Tibial nerve (tissue), 4 donors: ENCODE measurements around the gene PEMT. TPM values are rescaled to one million over a fixed set of nuclear protein-coding genes. Genes with fewer than 3 reads are reported as not detected.
A peak's percentile ranks its signal among the peaks of the same experiment; 100 is the strongest.

Source experiments
- DNase-seq, 2 donors: peaks; one replicate each; pipeline ENCODE4 v3.0.0-alpha.2; 2019; ENCODE audit warnings: low spot score in 2 of 2
- H3K27ac ChIP-seq, 4 donors: fragments of 200-600 bp; sonication (generic) in 3 of 4; one replicate each; pipeline ENCODE4 v1.5.1; 2017 to 2019; ENCODE audit warnings: mild to moderate bottlenecking in 1 of 4
- H3K27me3 ChIP-seq, 2 donors: fragments of 200-600 bp; sonication (generic) in 1 of 2; one replicate each; pipeline versions ENCODE4 v1.5.1 to v1.6.0; 2017 to 2019
- H3K36me3 ChIP-seq, 3 donors: fragments of 200-600 bp; sonication (generic); one replicate each; pipeline ENCODE4 v1.5.1; 2018 to 2019
- H3K4me1 ChIP-seq, 4 donors: fragments of 200-600 bp; sonication (generic) in 3 of 4; one replicate each; pipeline ENCODE4 v1.5.1; 2017 to 2019
- H3K4me3 ChIP-seq, 4 donors: fragments of 200-600 bp; sonication (generic) in 3 of 4; one replicate each; pipeline ENCODE4 v1.5.1; 2017 to 2019; ENCODE audit warnings: mild to moderate bottlenecking in 1 of 4, moderate library complexity in 1 of 4
- H3K9me3 ChIP-seq, 4 donors: fragments of 200-600 bp; sonication (generic) in 3 of 4; one replicate each; pipeline ENCODE4 v1.5.1; 2017 to 2019
- EP300 ChIP-seq, 2 donors: sonication (generic); formaldehyde crosslinking; IDR thresholded peaks; one replicate each; pipeline ENCODE4 v1.6.1; 2017; ENCODE audit warnings: antibody characterized with exemption in 2 of 2, mild to moderate bottlenecking in 1 of 2
- POLR2A ChIP-seq, 2 donors: fragments of 450-650 bp; IDR thresholded peaks; one replicate each; pipeline ENCODE4 v1.6.1; 2017; ENCODE audit warnings: antibody characterized with exemption in 2 of 2, mild to moderate bottlenecking in 2 of 2, moderate library complexity in 2 of 2
- WGBS, 2 donors: methylation state at CpG; one replicate each; pipeline ENCODE4 v1.1.5; 2018; 5-methylcytosine and 5-hydroxymethylcytosine counted together
- total RNA-seq, 4 donors: library from RNA; depleted of rRNA; stranded (reverse); fragments of >200 nt; gene quantifications; one replicate each; pipeline ENCODE4 v1.1.0, GENCODE V29; 2016
- TF ChIP-seq, protein P1 (sequence below), 5 experiments: fragments of 200-600 bp in 3 of 5; fragments of 450-650 bp in 2 of 5; sonication (generic) in 3 of 5; IDR thresholded peaks; one replicate each; pipeline ENCODE4 v1.5.1; 2016 to 2019; ENCODE audit warnings: antibody characterized with exemption in 5 of 5, mild to moderate bottlenecking in 3 of 5, moderate library complexity in 2 of 5

The PEMT gene
- total RNA-seq, 4 donors from 2014 or later: 29.5 to 80.8 (median 58.8) TPM

DNA sequence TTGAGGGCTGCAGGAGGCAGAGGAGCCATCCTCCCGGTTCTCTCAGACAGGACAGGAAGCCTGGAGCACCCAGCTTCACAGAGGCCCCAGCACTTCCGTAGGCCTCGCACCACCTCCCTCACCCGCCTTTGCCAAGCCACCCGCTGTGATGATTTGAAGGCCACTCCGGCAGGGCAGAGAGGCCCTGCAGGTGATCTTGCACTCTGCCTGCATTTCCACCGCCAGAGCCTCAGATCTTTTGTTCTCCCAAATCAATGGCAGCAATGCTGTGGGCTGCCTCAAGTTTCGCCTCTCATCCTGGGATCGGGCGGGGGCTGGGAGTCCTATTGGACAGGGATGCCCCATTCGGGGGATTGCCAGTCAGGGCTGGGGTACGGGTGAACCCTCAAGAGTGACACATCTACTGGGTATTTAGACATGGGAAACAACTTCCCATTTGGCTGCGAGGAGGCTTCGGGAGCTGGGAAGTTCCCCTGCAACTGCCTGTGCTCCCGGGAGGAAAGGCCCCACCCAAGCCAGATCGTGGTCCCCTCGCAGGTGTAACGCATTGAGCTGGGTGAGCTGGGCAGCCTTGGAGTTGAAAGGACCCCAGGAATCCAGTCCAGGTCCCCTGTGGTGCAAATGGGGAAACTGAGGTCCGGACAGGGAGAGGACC lies 34.8 kb upstream of the PEMT start:
- TF ChIP-seq EP300 (IDR thresholded peaks at IDR 0.05) (no peak), POLR2A (IDR thresholded peaks at IDR 0.05) (no peak)
- TF ChIP-seq, protein P1, sequence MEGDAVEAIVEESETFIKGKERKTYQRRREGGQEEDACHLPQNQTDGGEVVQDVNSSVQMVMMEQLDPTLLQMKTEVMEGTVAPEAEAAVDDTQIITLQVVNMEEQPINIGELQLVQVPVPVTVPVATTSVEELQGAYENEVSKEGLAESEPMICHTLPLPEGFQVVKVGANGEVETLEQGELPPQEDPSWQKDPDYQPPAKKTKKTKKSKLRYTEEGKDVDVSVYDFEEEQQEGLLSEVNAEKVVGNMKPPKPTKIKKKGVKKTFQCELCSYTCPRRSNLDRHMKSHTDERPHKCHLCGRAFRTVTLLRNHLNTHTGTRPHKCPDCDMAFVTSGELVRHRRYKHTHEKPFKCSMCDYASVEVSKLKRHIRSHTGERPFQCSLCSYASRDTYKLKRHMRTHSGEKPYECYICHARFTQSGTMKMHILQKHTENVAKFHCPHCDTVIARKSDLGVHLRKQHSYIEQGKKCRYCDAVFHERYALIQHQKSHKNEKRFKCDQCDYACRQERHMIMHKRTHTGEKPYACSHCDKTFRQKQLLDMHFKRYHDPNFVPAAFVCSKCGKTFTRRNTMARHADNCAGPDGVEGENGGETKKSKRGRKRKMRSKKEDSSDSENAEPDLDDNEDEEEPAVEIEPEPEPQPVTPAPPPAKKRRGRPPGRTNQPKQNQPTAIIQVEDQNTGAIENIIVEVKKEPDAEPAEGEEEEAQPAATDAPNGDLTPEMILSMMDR (IDR thresholded peaks at IDR 0.05): no peak
- no peak for DNase-seq
- H3K9me3 ChIP-seq: no peaks in the 10 kb centered on the region
- no peaks in the 10 kb centered on the region for H3K4me1 ChIP-seq
- H3K36me3 ChIP-seq: no peaks in the 10 kb centered on the region
- no peak overlapping the region for H3K4me3 ChIP-seq
- H3K27ac ChIP-seq: no peak overlapping the region
- WGBS, 2 donors: 63 to 65% methylated on average over 18 to 19 of the region's 19 CpGs
- H3K27me3 ChIP-seq: no peaks in the 10 kb centered on the region

- no peak overlapping the region for H3K27ac ChIP-seq
- no peaks in the 10 kb centered on the region for H3K9me3 ChIP-seq
- H3K4me1 ChIP-seq: no peaks in the 10 kb centered on the region
- no peaks in the 10 kb centered on the region for H3K27me3 ChIP-seq
- no peak overlapping the region for H3K4me3 ChIP-seq
- TF ChIP-seq POLR2A (IDR thresholded peaks at IDR 0.05): no peak
- no peak for TF ChIP-seq EP300 (IDR thresholded peaks at IDR 0.05)
- TF ChIP-seq, protein P1 (IDR thresholded peaks at IDR 0.05): no peak
- WGBS, 2 donors: 44 to 55% methylated on average over 9 of the region's 9 CpGs
- no peaks in the 10 kb centered on the region for H3K36me3 ChIP-seq
- DNase-seq: no peak
These were observed 33.2 kb upstream of the PEMT start for GRCh38 chr17:17624741-17625140.

DNA sequence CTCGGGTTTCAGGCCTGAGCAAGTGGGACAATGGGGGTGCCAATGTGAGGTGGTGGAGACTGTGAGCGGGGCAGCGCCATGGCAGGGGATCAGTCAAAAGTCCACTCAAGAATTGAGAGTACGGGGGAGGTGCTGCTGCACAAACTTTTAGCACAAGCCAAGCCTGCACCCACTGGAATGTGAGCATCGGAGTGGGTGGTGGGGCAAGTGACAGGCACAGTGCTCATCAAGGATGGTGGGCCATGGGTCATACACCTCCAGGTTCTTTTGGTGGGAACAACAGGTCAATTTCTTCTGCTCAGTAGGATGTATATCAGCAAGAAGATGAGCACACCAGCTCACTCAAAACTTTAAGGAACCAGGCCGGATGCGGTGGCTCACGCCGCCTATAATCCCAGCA lies 32.4 kb upstream of the PEMT start:
- no peaks in the 10 kb centered on the region for H3K4me1 ChIP-seq
- TF ChIP-seq, protein P1 (IDR thresholded peaks at IDR 0.05): no peak
- TF ChIP-seq POLR2A (IDR thresholded peaks at IDR 0.05) (no peak), EP300 (IDR thresholded peaks at IDR 0.05) (no peak)
- H3K4me3 ChIP-seq: no peak overlapping the region
- no peak for DNase-seq
- H3K27me3 ChIP-seq: no peaks in the 10 kb centered on the region
- WGBS, 2 donors: 92 to 95% methylated on average over 9 of the region's 9 CpGs
- no peak overlapping the region for H3K27ac ChIP-seq
- H3K36me3 ChIP-seq: no peaks in the 10 kb centered on the region
- no peaks in the 10 kb centered on the region for H3K9me3 ChIP-seq

GRCh38 chr17:17621254-17621653 lies 29.7 kb upstream of the PEMT start:
- Histone ChIP-seq H3K4me1 (no peaks in the 10 kb centered on the region), H3K4me3 (no peak overlapping the region), H3K27ac (no peak overlapping the region), H3K27me3 (no peaks in the 10 kb centered on the region), H3K36me3 (no peaks in the 10 kb centered on the region), H3K9me3 (no peaks in the 10 kb centered on the region)
- no peak for TF ChIP-seq POLR2A (IDR thresholded peaks at IDR 0.05)
- no peak for DNase-seq
- 75 to 81% methylated on average over 6 of the region's 6 CpGs for WGBS, 2 donors

- H3K36me3 ChIP-seq: no peaks in the 10 kb centered on the region
- peak; percentile 40 to 85 for DNase-seq
- no peak overlapping the region for H3K4me3 ChIP-seq
- TF ChIP-seq POLR2A (IDR thresholded peaks at IDR 0.05) (no peak), EP300 (IDR thresholded peaks at IDR 0.05) (peak in 1 of 2 donors; percentile 10)
- TF ChIP-seq, protein P1 (IDR thresholded peaks at IDR 0.05): peak; percentile 60 to 81 (median 73)
- no peak overlapping the region for H3K27ac ChIP-seq
- WGBS, 2 donors: 0 to 3% methylated on average over 3 of the region's 3 CpGs
- peaks cover 0 to 4% (median 0%) of the 10 kb centered on the region in 4 donors for H3K4me1 ChIP-seq
- no peaks in the 10 kb centered on the region for H3K27me3 ChIP-seq
- no peaks in the 10 kb centered on the region for H3K9me3 ChIP-seq
These were observed 22.2 kb upstream of the PEMT start for GRCh38 chr17:17613708-17614114.
